CD1c-positive myeloid dendritic cell (primary cell): ENCODE measurements around the gene KLK12.

Experiments used
- DNase-seq: peaks from one replicate; pipeline ENCODE4 v3.0.0-alpha.2; 2016; ENCODE audit errors: extremely low spot score

The KLK12 gene

GRCh38 chr19:50981587-50982146 is 53.1 kb downstream of the KLK12 start:
- DNase-seq = no peak

- no peak for DNase-seq
Observed at GRCh38 chr19:50980208-50980607, 54.6 kb downstream of the KLK12 start.

GRCh38 chr19:50979758-50980157 is 55.0 kb downstream of the KLK12 start:
- DNase-seq = no peak
